Stimulated activated CD4-positive, alpha-beta T cell treated with anti-CD3 and anti-CD28 coated beads, Interleukin-4, amount 100 ng/mL, for 24 hours (primary cell): Measurements from ENCODE around the gene TMEM14C.

ENCODE experiments used
- DNase-seq: peaks from one replicate; pipeline ENCODE4 v3.0.0-alpha.2; 2020

The TMEM14C gene

DNA sequence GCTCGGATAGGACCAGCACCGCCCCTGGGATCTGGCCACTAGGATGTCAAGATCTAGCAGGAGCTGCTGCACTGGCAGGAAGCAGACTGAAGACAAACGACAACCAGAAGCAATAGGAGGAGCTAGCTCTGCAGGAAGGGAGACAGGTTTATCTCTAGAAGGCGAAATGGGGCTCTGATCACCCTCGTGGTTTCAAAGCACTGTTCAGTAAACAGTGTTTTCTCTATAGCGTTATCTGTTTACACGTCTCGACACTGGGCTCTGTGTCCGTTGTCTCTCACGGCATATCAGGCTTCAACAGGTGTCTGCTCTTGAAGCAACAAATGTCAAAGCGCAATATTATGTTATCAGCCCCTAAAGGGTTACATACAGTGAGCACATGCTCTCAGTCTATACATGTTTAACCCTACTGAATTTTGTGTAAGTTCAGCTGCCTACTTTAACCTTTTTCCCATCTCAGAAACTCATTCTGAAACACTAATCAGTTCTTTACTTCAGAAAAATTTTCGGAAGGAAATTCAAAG lies 48.6 kb downstream of the TMEM14C start:
- no peak for DNase-seq

DNA sequence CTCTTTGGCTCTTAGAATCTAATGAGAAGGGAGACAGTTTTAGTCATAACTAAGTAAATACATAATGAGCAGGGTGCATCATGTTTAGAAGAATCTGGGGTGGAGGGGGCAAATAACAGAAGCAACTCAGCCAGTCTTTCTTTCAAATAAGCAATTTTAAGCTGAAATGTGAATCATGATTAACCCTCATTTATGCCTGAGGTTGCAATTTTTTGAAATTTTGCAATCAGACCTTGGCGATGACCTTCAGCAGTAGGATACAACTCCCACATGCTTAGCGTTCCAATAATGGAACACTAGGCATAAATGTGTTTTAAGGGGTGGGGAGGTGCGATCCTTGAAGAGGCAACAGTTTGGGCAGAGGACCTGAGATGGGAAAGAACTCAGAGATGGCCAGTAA lies 55.4 kb downstream of the TMEM14C start:
- no peak for DNase-seq

DNA sequence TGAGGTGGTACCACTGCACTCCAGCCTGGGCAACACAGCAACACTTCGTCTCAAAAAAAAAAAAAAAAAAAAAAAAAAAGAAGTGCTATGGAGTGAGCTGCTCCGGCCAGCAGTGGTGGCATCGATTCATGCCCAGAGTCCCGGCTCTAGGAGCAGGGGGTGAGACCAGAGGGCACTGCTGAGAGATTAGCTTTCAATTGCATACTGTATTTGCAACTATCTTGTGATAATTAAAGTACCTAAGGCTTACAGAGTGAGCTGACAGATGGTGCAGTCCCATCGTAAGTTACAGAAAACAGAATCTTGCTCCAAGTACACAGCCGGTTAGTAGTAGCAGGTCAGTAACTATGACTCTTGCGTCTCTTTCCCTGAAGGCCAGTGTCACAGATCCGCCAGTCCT lies 56.2 kb downstream of the TMEM14C start:
- DNase-seq: no peak
